NCI-H1417 (cell line): ENCODE results near the gene PIM2.
A peak's percentile ranks its signal among the peaks of the same experiment; 100 is the strongest.
"Not testable (repeated sequence)": the region's sequence is repeated elsewhere in the genome, so short reads cannot be mapped to it uniquely, and the experiment has no call there.

ENCODE experiments used
- DNase-seq, 3 experiments: peaks; one replicate each; lab custom pipeline; 2025; lab: John Stamatoyannopoulos, UW

Gene PIM2

GRCh38 chrX:48905090-48905790, 13.6 kb downstream of the PIM2 start:
- no peak for DNase-seq

DNA sequence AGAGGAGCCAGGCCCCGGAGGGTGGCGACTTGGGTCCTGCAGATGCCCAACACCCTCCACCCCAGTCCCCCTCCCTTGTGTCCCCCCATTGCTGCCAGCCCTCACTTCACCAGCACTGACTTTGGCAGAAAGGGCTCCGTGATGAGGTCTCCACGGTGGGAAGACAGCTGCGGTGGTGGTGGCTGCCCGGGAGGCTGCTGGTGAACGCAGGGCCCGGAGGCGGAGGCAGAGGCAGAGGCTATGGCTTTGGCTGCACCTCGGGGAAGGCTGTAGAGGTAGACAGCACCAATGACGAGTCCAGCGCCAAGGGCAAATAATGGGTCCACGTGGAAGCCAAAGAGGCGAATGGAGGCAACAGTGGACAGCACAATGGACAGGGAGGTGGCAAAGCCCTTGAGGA, 14.2 kb downstream of the PIM2 start:
- no peak for DNase-seq

DNA sequence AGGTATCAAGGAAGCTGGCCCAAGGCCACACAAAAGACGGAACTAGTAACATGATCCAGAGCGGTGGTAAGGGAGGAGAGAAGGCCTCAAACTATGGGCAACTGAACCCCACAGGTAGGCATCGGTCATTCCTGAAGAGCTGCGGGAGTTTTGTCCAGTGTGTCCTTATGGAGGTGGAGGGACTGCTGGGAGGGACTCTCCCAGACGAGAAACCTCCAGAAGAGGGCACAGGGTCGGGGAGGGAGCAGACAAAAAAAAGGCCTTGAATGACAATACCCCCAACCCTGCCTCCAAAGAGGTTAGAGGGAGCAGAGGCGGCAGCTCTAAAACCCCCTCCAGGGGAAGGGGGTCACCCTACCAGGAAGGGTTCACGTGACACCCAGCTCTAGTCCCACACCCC, 14.6 kb downstream of the PIM2 start:
- DNase-seq: no peak

DNA sequence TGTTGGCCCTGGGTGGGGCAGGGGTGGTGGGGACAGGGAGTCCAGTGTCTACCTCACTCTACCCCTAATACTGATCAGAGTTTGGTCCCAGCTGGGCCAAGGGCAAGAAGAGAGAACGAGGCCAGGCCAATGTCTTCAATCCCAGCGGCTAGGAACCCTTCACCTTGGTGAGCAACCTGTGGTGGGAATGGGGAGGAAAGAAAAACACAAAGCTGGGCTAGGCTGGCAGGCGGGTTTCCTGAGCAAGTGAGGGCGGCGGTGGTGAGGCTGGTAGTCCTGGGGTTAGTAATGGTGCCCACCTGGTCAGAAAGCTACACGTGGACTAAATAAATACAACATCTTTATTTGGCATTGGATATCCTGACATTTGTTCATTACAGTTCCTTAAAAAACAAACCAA, 15.5 kb downstream of the PIM2 start:
- no peak for DNase-seq

DNA sequence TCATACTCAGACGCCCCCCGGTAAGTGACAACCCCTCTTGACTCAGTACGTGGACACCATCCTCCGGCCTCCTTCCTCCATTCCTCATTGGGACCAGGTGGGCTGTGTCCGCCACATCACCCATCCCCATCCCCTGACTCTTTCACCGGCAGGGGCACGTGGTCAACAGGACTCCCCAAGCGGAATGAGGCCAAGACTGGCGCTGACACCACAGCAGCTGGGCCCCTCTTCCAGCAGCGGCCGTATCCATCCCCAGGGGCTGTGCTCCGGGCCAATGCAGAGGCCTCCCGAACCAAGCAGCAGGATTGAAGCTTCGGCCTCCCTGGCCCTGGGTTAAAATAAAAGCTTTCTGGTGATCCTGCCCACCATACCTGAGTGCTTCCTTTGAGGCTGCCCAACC, 16.0 kb downstream of the PIM2 start:
- DNase-seq: no peak

- DNase-seq: no peak
Observed at GRCh38 chrX:48902135-48902534, 16.7 kb downstream of the PIM2 start.

DNA sequence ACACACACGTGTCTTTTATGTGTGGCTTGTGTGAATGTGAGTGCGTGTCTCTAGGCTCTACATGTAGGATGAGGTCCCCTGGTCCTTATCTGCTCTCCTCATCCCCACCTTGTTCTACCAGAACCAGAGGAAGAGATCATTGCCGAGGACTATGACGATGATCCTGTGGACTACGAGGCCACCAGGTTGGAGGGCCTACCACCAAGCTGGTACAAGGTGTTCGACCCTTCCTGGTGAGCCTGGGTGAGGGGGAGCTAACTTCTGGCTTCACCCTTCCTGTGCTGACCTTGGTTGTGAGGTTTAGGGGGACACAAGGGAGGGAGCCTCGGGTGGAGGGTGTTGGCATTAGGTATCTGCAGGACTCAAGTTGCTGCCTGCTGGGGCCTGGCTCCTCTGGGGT, 17.8 kb downstream of the PIM2 start:
- no peak for DNase-seq

DNA sequence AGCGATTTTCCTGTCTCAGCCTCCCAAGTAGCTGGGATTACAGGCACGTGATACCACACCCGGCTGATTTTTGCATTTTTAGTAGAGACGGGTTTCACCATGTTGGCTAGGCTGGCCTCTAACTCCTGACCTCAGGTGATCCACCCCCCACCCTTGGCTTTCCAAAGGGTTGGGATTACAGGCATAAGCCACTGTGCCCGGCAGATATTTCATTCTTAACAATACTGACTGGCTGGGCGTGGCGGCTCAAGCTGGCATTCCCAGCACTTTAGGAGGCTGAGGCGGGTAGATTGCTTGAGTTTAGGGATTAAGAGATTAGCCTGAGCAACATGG, 19.8 kb downstream of the PIM2 start:
- DNase-seq: no peak

- peak; percentile 94 to 96 (median 96) for DNase-seq
Observed at GRCh38 chrX:48897625-48898306, 21.1 kb downstream of the PIM2 start, which contains the start of the genes PQBP1 and TIMM17B. Gene PQBP1, plus strand, starts transcription at chrX:48897930. Its CDS starts 580 bp downstream, at chrX:48898510. Gene TIMM17B, minus strand, starts transcription at chrX:48897768. Its CDS starts 19 bp downstream, at chrX:48897749.

GRCh38 chrX:48897157-48897624, 21.6 kb downstream of the PIM2 start:
- peak; percentile 70 to 90 (median 76) for DNase-seq

DNA sequence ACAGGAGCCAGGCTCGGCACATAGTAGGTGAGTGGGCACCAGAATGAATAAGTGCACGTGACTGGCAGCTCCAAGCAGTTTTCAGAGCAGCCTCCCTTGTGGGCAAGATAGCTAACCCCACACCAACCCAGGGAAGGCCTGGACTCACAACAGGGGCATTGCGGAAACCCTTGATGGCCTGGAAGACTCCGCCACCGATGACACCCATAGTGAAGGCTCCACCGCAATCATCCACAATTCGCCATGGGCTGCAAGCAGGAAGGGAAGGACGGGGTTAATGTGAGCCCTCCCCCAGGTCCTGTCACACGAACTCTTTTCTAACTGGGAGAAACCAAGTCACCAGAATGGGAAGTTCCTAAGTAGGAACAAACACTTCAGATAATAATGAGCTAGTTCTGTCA, 22.2 kb downstream of the PIM2 start:
- DNase-seq: peak in 1 of 3 experiments; percentile 72

- DNase-seq: no peak
Observed at GRCh38 chrX:48894891-48895290, 23.9 kb downstream of the PIM2 start.

DNA sequence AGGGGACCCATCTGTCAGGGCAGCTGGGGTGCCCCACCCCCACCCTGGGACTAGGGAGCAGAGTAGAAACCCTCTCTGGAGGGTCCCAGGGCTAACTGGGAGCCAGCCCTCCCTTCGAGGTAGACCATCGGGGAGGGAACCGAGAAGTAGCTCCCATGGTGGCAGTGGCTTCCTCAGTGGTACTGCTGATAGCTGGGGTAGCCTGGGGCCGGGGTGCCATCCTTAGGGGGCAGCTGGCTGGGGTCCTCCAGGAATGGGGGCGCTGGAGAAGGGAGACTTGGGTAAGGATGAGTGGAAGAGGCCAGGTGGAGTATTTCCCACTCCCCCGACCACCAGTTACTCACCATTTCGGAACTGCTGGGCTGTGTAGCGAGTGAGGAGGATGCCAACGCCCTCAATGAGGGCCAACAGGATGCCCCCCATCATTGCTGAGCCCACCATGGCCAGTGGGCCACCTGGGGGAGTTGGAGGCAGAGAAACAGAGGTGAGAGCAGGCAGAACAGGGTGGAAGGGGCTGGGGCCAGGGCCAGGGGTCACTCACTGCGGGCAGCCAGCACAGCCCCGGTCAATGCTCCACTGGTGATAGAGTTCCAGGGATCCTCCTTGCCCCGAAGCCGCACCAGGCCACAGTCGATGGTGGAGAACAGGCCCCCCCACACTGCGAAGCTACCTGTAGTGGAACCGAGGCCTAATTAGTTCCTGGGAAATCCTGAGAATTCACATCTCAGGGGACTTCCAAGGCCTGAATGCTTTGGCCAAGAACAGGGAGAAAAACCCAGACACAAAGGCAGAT, 25.1 kb downstream of the PIM2 start:
- DNase-seq: no peak

GRCh38 chrX:48892896-48893295, 25.9 kb downstream of the PIM2 start:
- no peak for DNase-seq

DNA sequence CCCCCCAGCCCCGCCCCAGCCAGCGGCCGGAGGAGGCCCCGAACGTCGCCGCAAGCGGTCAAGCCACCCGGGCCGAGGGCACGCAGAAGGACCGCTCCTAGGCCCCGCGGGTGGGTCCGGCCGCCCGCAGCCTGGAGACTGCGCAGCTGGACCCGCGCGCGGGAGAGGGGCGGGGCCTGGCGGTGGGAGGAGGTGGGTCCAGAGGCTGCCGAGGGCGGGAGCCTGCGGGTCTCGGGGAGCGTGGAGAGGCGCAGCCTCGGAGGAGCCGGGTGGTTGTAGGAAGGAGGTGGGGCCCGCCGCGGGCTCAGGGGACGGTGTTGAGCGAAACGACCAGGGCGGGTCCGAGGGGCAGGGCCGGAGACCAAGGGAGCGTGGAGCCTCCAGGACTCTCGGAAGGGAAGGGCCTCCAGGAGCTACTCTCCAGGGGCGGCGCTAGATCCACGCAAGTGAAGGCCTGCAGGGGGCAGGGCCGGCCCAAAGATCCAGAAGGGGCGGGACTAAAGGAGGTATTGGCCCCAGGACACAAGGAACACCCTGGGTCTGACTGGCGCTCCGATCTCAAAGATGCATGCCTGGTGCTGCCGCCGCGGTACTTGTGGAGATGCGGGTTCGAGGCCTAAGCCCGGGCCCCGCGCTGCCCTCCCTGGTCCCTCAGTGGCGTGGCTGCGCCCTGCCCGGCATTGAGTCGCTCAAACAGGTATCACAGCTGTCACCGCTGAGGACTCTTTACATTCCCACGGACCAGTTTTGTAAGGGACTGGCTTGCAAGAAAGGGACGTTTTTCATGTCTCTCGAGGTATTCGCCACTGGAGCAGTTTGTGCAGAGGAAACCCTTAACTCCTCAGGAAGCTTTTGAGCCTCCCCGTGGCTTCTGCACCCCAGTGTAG, 27.2 kb downstream of the PIM2 start:
- DNase-seq: peak; percentile 61 to 91 (median 83)

DNA sequence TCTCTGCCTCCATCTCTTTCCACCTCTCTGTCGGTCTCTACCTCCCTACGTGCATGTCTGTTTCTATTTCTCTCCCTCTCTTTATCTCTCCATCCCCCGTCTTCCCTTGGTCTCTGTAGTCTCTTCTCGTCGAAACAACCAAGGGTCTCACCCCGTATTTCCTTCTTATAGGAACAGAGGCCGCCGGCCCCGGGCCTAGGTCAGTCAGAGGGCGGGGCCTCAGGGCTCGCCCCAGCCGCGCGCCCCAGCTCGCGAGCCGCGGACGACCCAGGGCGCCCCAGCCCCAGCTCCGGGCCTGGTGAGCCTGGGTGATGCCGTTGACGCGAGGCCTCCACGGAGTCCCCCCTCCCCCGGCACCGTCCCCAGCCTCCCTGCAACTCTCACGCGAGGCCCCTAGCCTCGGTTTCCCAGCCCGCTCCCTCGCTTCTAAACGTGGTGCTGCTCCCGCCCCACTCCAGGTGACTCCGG, 27.9 kb downstream of the PIM2 start:
- peak in 1 of 3 experiments; percentile 69 for DNase-seq

- DNase-seq: no peak
Observed at GRCh38 chrX:48890296-48890925, 28.4 kb downstream of the PIM2 start.

- DNase-seq: not testable (repeated sequence)
Observed at GRCh38 chrX:48886586-48886985, 32.2 kb downstream of the PIM2 start.

- DNase-seq: no peak
Observed at GRCh38 chrX:48883729-48884128, 35.1 kb downstream of the PIM2 start.

- DNase-seq: not testable (repeated sequence)
Observed at GRCh38 chrX:48876944-48877343, 41.9 kb downstream of the PIM2 start.

DNA sequence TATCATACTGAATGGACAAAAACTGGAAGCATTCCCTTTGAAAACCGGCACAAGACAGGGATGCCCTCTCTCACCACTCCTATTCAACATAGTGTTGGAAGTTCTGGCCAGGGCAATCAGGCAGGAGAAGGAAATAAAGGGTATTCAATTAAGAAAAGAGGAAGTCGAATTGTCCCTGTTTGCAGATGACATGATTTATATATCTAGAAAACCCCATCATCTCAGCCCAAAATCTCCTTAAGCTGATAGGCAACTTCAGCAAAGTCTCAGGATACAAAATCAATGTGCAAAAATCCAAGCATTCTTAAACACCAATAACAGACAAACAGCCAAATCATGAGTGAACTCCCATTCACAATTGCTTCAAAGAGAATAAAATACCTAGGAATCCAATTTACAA, 46.8 kb downstream of the PIM2 start:
- not testable (repeated sequence) for DNase-seq
